Stimulated activated CD4-positive, alpha-beta T cell treated with anti-CD3 and anti-CD28 coated beads, Interleukin-15, amount 100 ng/mL, for 24 hours (primary cell): Measurements from ENCODE around the gene SGSM2.

Experiments used
- DNase-seq: peaks from one replicate; pipeline ENCODE4 v3.0.0-alpha.2; 2020

SGSM2 gene

GRCh38 chr17:2387086-2388019, 50.1 kb downstream of the SGSM2 start:
- no peak for DNase-seq

GRCh38 chr17:2388020-2388682, 50.9 kb downstream of the SGSM2 start:
- DNase-seq = no peak

GRCh38 chr17:2388683-2389055, 51.4 kb downstream of the SGSM2 start:
- DNase-seq = no peak

- no peak for DNase-seq
These were observed 53.0 kb downstream of the SGSM2 start for GRCh38 chr17:2390199-2390836.

- no peak for DNase-seq
These were observed 54.4 kb downstream of the SGSM2 start for GRCh38 chr17:2391597-2392251.

- peak; percentile 99 for DNase-seq
These were observed 55.2 kb downstream of the SGSM2 start for GRCh38 chr17:2392252-2393173.

- DNase-seq = peak; percentile 92
These were observed 56.1 kb downstream of the SGSM2 start for GRCh38 chr17:2393174-2393953.

- no peak for DNase-seq
These were observed 56.9 kb downstream of the SGSM2 start for GRCh38 chr17:2393954-2394749.

- DNase-seq = no peak
These were observed 57.5 kb downstream of the SGSM2 start for GRCh38 chr17:2394775-2395201.

- no peak for DNase-seq
These were observed 58.2 kb downstream of the SGSM2 start for GRCh38 chr17:2395258-2396181.

GRCh38 chr17:2396192-2396567, 58.9 kb downstream of the SGSM2 start:
- DNase-seq = no peak

- peak; percentile 82 for DNase-seq
These were observed 59.4 kb downstream of the SGSM2 start for GRCh38 chr17:2396568-2397246.

- no peak for DNase-seq
These were observed 60.2 kb downstream of the SGSM2 start for GRCh38 chr17:2397247-2398171.

- DNase-seq = no peak
These were observed 60.9 kb downstream of the SGSM2 start for GRCh38 chr17:2398182-2398581.

GRCh38 chr17:2398655-2399571, 61.6 kb downstream of the SGSM2 start:
- DNase-seq = peak; percentile 63
